Measurements from ENCODE around the gene PTF1A.
A peak's percentile ranks its signal among the peaks of the same experiment; 100 is the strongest.

Gene PTF1A

DNA sequence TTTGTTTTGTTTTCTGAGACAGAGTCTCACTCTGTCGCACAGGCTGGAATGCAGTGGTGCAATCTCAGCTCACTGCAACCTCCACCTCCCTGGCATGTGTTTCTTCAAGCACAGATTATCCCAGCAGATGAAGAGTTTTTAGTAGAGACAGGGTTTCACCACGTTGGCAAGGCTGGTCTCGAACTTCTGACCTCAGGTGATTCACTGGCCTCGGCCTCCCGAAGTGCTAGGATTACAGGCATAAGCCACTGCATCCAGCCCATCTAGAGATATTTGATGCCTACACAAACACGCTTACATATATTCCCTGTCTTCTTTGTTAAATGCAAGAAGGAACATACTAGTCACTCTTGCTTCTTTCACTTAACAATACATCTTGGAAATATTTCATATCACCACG is 5.9 kb upstream of the PTF1A start:
- TF ChIP-seq ZNF384 (IDR thresholded peaks at IDR 0.05) (no peak), FOXM1 (IDR thresholded peaks at IDR 0.05; ENCODE audit: borderline replicate concordance) (no peak), CTBP1 (IDR thresholded peaks at IDR 0.05; ENCODE audit: borderline replicate concordance) (no peak), NFRKB (IDR thresholded peaks at IDR 0.05) (no peak), ELF4 (IDR thresholded peaks at IDR 0.05) (no peak), FOXA1 (IDR thresholded peaks at IDR 0.05) (no peak), LEF1 (IDR thresholded peaks at IDR 0.05; ENCODE audit: borderline replicate concordance) (no peak)
- ChIA-PET CTCF (no interaction called here), POLR2A (no interaction called here)
- DNase-seq (ENCODE audit: extremely low spot score) = no peak

DNA sequence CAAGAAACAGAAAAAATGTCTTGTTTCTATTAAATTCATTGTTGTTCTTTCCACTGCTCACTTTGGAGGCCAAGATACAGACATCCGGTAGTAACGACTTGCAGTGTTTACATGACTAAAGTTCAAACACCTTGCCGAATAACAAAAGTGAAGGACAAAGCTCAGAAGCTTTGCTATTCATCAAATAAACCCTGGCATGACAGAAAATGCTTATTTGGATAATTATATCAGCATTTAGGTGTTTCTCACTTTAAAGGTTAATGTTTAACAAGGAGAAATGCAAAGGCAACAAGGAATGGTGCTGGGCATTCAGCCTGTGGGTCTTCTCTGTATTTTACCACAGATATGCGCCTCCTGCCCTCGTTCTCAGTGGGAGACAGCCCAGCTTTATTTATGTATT is 5.4 kb upstream of the PTF1A start:
- no peak for TF ChIP-seq CTBP1 (IDR thresholded peaks at IDR 0.05; ENCODE audit: borderline replicate concordance)
- no peak for TF ChIP-seq HDGF (IDR thresholded peaks at IDR 0.05; ENCODE audit: borderline replicate concordance)
- CTCF ChIA-PET = no interaction called here
- DNase-seq (ENCODE audit: extremely low spot score) = no peak
- POLR2A ChIA-PET = no interaction called here

DNA sequence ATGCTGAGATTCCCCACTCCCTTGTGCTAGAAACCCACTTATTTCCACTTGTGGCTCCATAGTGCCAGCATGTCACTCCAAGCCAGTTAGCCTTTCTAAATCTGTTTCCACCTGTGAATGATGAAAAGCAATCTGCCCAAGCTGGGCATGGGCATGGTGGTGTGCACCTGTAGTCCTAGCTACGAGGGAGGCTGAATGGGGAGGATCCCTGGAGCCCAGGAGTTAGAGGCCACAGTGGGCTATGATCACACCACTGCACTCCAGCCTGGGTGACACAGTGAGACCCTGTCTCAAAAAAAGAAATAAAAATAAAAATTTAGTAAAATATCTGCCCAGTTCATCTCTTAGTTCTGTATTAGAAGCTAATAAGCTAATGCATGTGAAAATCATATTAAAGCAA is 5.0 kb upstream of the PTF1A start:
- CTCF ChIA-PET = no interaction called here
- POLR2A ChIA-PET = no interaction called here
- TF ChIP-seq BHLHE40 (IDR thresholded peaks at IDR 0.05; ENCODE audit: borderline replicate concordance) (no peak), ARNT (IDR thresholded peaks at IDR 0.05) (no peak), FOXK2 (IDR thresholded peaks at IDR 0.05) (no peak), NFRKB (IDR thresholded peaks at IDR 0.05) (no peak), ZNF384 (IDR thresholded peaks at IDR 0.05) (no peak), ELF4 (IDR thresholded peaks at IDR 0.05) (no peak), FOXM1 (IDR thresholded peaks at IDR 0.05; ENCODE audit: borderline replicate concordance) (no peak), LEF1 (IDR thresholded peaks at IDR 0.05; ENCODE audit: borderline replicate concordance) (no peak), L3MBTL2 (conservative IDR thresholded peaks at IDR 0.05) (no peak), FOXA1 (IDR thresholded peaks at IDR 0.05) (no peak), CTBP1 (IDR thresholded peaks at IDR 0.05; ENCODE audit: borderline replicate concordance) (no peak), SP1 (IDR thresholded peaks at IDR 0.05) (no peak), SUZ12 (IDR thresholded peaks at IDR 0.05) (no peak), TARDBP (IDR thresholded peaks at IDR 0.05) (no peak)
- TF ChIP-seq, protein P1, sequence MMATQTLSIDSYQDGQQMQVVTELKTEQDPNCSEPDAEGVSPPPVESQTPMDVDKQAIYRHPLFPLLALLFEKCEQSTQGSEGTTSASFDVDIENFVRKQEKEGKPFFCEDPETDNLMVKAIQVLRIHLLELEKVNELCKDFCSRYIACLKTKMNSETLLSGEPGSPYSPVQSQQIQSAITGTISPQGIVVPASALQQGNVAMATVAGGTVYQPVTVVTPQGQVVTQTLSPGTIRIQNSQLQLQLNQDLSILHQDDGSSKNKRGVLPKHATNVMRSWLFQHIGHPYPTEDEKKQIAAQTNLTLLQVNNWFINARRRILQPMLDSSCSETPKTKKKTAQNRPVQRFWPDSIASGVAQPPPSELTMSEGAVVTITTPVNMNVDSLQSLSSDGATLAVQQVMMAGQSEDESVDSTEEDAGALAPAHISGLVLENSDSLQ (IDR thresholded peaks at IDR 0.05) = no peak
- DNase-seq (ENCODE audit: extremely low spot score) = no peak

DNA sequence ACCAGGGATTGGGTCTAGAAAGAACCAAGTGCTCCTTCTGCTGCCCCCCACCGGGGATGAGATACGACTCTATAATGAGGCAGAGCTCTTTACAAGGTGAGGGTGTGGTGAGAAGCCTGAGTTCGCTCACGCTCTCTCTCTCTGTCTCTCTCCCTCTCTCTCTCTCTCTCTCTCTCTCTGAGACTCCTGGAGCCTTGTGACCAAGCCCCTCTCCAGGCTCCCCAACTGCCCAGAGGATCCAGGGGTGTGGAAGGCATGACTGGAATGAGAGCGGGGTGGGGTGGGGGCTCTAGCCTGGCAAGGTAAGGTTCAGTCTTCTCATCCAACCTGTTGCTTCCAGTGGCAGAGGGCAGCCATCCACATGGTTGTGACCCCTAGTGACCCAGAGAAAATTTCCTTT is 3.1 kb upstream of the PTF1A start:
- DNase-seq (ENCODE audit: extremely low spot score) = no peak
- CTCF ChIA-PET = interaction anchor here (0.9 kb wide), 1 partner anchor 104 kb away, joined by 3 read pairs; no protein-coding TSS in a partner anchor
- POLR2A ChIA-PET = no interaction called here
- TF ChIP-seq BHLHE40 (IDR thresholded peaks at IDR 0.05; ENCODE audit: borderline replicate concordance) (no peak), HDGF (IDR thresholded peaks at IDR 0.05; ENCODE audit: borderline replicate concordance) (no peak), L3MBTL2 (conservative IDR thresholded peaks at IDR 0.05) (no peak), ZNF384 (IDR thresholded peaks at IDR 0.05) (no peak), FOXK2 (IDR thresholded peaks at IDR 0.05) (no peak), TARDBP (IDR thresholded peaks at IDR 0.05) (no peak), FOXA1 (IDR thresholded peaks at IDR 0.05) (no peak), SUZ12 (IDR thresholded peaks at IDR 0.05) (no peak), NFRKB (IDR thresholded peaks at IDR 0.05) (no peak)

DNA sequence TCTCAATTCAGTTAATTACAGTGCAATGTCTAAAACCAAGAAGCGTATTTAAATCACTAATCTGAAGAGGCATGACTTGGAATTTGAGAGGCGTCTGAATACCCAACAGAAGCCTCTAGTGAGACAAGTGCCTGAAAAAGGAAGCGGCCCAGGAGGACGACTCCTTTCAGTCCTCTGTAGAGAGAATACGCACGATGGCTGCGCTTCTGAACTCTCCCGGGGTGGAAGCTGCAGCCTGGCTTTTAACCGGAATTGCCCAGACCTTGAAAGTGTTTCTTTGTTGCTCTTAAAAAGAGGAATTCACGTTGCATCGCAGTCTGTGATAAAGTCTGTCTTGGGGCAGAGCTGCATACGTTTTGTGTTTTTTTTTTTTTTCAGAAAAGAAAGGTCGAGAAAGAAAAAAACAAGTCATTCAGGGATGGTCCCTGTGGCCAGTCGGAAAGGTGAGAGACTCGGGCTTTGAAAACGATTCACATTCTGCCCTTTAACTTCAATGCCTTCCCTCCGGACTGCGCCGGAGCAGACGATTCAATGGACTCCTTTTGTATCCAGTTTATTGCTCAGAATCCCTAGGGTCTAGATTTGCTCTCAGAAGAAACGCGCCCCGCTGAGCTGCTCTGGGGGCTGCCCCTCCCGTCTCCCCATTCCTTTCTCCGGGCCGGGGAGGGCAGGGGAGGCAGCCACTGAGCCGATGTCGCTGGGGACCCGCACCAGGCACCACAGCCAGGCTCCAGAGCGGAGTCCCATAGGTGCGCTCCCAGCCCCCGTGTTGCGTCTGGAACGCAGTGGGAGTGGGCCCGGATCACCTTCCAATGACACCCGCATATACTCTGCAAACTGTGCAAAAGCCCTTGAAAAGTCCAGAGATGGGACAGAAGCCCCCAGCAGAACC is 994 bp upstream of the PTF1A start:
- ChIA-PET POLR2A (no interaction called here), CTCF (no interaction called here)
- TF ChIP-seq NFRKB (IDR thresholded peaks at IDR 0.05) (no peak), LEF1 (IDR thresholded peaks at IDR 0.05; ENCODE audit: borderline replicate concordance) (no peak), BHLHE40 (IDR thresholded peaks at IDR 0.05; ENCODE audit: borderline replicate concordance) (no peak), SP1 (IDR thresholded peaks at IDR 0.05) (no peak), ARNT (IDR thresholded peaks at IDR 0.05) (no peak), FOXA1 (IDR thresholded peaks at IDR 0.05) (no peak), ZNF384 (IDR thresholded peaks at IDR 0.05) (no peak), SUZ12 (IDR thresholded peaks at IDR 0.05) (no peak), TARDBP (IDR thresholded peaks at IDR 0.05) (no peak), FOXM1 (IDR thresholded peaks at IDR 0.05; ENCODE audit: borderline replicate concordance) (no peak), CTBP1 (IDR thresholded peaks at IDR 0.05; ENCODE audit: borderline replicate concordance) (no peak)
- TF ChIP-seq, protein P1 (IDR thresholded peaks at IDR 0.05) = no peak
- DNase-seq (ENCODE audit: extremely low spot score) = no peak

DNA sequence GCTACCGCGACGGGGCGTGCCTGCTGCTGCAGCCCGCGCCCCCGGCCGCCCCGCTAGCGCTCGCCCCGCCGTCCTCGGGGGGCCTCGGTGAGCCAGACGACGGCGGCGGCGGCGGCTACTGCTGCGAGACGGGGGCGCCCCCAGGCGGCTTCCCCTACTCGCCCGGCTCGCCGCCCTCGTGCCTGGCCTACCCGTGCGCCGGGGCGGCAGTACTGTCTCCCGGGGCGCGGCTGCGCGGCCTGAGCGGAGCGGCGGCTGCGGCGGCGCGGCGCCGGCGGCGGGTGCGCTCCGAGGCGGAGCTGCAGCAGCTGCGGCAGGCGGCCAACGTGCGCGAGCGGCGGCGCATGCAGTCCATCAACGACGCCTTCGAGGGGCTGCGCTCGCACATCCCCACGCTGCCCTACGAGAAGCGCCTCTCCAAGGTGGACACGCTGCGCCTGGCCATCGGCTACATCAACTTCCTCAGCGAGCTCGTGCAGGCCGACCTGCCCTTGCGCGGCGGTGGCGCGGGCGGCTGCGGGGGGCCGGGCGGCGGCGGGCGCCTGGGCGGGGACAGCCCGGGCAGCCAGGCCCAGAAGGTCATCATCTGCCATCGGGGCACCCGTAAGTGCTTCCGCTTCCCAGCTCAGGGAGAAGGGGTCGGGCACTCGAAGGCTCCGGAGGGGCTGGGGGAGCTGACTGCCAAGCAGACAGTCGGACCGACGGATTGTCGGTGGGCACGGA is 761 bp downstream of the PTF1A start:
- POLR2A ChIA-PET = no interaction called here
- CTCF ChIA-PET = interaction anchor here (0.7 to 1.1 kb wide), 5 partner anchors 15 to 1736 kb away, joined by 3 to 6 read pairs (median 3); no protein-coding TSS in a partner anchor
- DNase-seq (ENCODE audit: extremely low spot score) = peak; percentile 60
- TF ChIP-seq FOXM1 (IDR thresholded peaks at IDR 0.05; ENCODE audit: borderline replicate concordance) (no peak), L3MBTL2 (conservative IDR thresholded peaks at IDR 0.05) (peak; percentile 41)

Measured in HEK293T (cell line).